Activated T-cell treated with anti-CD3 and anti-CD28 coated beads, Interleukin-2, amount 50 U/mL, for 48 hours (primary cell): ENCODE results near the gene BCR.
"Not testable (repeated sequence)": the region's sequence is repeated elsewhere in the genome, so short reads cannot be mapped to it uniquely, and the experiment has no call there.

Experiments
- DNase-seq, 2 experiments: peaks; one replicate each; pipeline ENCODE4 v3.0.0-alpha.2; 2020

Gene BCR

DNA sequence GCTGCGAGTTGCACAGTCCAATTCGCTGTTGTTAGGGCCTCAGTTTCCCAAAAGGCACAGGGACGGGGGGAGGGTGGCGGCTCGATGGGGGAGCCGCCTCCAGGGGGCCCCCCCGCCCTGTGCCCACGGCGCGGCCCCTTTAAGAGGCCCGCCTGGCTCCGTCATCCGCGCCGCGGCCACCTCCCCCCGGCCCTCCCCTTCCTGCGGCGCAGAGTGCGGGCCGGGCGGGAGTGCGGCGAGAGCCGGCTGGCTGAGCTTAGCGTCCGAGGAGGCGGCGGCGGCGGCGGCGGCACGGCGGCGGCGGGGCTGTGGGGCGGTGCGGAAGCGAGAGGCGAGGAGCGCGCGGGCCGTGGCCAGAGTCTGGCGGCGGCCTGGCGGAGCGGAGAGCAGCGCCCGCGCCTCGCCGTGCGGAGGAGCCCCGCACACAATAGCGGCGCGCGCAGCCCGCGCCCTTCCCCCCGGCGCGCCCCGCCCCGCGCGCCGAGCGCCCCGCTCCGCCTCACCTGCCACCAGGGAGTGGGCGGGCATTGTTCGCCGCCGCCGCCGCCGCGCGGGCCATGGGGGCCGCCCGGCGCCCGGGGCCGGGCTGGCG lies at the start of gene BCR:
Gene BCR (plus strand): TSS at position 209 of the 592 bp plus-strand sequence. CDS start 452 bp downstream, outside the sequence.
- DNase-seq, result peak; percentile 56 to 70

DNA sequence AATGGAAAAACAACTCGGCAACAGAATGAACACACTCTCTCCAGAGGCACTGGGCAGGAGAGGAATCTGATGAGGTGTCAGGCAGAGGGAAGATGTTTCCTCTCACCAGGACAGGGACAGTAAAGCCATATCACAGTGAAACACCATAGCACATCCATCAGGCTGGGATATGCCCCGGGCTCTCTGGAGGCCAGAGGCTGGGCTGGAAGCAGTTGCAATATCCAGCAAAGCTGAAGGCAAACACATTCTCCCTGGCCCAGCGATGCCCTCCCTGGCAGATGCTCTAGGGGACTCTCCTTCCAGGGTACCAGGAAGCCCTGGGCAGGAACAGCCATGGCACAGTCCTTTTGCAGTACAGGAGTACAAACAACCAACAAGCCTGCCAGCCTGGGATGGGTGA lies 49.6 kb upstream of the BCR start:
- no peak for DNase-seq

DNA sequence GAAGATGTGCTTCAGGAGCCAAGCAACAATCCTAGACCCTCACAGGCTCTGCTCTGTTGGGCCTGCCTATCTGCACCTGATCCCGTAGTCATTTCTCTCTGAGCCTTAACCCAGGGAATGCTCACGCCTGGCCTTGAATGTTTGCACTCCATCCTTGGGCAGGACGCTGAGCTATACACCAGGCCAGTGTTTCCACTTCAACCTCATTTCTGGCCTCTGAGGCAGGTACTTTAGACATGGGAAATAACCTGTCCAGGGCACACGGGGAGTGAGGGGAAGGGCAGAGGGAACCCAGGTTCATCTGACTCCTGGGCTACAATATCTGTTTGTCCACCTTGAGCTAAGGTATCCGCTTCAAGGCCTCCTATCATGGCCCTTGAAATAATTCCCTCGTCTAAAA lies 48.4 kb upstream of the BCR start:
- no peak for DNase-seq

DNA sequence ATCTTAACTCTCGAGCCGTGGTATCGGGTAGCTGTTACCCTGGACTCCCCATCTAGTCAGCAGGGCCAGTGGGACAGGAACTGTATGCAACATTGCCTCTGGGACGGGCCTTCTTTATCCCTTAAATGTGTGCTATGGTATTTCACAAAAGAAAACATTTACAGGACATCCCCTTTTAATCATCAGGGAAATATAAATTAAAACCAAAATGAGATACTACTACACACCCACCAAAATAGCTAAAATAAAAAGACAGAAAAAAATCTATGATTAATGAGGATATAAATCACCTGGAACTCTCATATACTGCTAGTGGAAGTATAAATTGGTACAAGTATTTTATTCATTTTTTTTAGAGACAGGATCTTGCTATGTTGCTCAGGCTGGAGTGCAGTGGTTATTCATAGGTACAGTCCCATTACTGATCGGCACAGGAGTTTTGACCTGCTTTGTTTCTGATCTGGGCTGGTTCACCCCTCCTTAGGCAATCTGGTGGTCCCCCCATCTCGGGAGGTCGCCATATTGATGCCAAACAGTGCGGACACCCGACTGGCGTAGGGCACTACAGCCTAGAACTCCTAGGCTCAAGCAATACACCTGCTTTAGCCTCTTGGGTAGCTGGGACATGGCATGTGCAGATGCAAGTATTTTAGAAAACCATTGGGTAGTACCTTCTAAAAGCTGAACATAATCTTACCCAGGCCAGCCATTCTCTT lies 47.8 kb upstream of the BCR start:
- DNase-seq, result no peak

- no peak for DNase-seq
Observed at GRCh38 chr22:23133922-23134321, 46.4 kb upstream of the BCR start.

DNA sequence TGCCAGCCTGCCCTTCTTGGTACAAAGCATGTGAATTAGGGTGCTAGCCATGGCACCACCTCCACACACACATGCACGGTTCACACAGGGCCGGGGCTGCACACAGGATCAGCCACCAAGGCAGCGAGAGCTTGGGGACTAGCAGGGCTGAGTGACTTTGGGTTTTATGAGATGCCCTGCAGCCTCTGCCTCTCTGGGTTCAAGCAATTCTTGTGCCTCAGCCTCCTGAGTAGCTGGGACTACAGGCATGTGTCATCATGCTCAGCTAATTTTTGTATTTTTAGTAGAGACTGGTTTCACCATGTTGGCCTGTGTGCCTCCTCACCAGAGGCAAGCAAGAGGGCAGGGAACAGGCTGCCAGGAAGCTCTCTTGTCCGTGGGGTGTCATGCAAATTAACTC lies 43.3 kb upstream of the BCR start:
- not testable (repeated sequence) for DNase-seq

- DNase-seq, result no peak
Observed at GRCh38 chr22:23137468-23137867, 42.8 kb upstream of the BCR start.

DNA sequence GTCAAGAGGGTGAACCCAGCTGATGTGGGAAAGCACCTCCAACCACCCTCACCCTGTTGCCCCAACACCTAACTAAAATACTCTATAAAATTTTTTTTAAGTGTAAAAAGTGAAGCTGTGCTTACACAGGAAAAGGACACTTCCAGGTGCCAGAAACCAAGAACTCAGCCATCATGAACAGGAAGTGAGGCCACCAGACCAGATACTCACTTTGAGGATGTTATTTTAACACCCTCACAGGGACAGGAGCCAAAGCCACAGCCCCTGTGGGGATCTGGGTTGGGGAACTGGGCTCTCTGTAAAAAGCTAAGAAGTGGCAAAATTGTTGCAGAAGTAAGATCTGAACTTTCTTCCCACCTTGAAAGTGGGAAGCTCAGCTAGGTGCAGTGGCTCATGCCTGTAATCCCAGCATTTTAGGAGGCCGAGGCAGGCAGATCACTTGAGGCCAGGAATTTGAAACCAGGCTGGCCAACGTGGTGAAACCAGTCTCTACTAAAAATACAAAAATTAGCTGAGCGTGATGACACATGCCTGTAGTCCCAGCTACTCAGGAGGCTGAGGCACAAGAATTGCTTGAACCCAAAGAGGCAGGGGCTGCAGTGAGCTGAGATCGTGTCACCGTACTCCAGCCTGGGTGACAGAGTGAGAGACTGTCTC lies 42.3 kb upstream of the BCR start:
- DNase-seq, result peak; percentile 37 to 43

DNA sequence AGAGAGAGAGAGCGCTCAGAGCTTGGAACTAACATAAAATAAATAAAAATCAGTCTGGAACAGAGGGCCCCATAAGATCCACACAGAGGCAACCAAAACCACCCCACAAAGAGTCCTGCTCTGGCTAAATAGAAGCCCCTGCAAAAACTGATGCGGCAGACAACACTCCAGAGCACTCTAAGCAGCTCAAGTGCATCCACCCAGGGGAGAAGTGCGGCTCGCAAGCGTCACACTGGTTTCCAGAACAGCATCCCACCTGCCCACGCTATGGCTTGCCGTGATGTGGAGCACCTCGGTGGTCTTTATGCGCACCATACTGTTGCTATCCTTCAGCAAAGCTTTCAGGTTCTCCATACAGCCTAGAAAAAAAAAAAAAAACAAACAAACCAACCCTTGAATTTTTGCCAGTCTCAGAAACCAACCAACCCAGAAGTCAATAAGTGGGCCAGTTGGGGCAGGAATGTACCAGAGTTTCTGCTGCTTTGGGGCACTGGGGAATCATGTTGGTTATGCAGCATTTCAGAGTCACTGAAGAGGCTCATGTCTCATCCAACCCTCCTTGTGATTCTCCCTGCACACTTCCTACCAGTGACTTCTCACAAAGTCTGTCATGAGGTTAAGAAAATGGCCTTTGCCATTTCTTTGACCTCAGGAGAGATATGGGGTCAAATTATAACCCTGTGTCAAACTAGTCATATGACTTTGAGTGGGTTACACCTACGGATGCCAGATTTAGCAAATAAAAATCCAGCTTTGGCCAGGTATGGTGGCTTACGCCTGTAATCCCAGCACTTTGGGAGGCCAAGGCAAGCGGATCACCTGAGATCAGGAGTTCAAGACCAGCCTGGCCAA lies 41.5 kb upstream of the BCR start:
- no peak for DNase-seq

- DNase-seq, result no peak
Observed at GRCh38 chr22:23140385-23140784, 39.9 kb upstream of the BCR start.

- DNase-seq, result no peak
Observed at GRCh38 chr22:23142546-23143105, 37.7 kb upstream of the BCR start.

DNA sequence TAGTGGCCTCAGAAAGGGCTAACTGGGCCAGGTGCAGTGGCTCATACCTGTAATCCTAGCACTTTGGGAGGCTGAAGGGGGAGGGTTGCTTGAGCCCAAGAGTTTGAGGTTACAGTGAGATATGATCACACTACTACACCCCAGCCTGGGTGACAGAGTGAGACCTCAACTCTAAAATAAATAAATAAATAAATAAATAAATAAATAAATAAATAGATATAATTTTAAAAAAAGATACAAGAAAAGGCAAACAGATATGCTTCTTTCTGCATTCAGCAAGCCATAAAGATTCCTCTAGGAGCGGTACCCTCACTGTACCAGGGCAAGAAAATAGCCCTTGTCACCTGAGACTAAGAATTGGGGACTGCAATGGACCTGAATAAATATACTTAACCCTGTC lies 37.2 kb upstream of the BCR start:
- DNase-seq, result no peak

GRCh38 chr22:23144432-23144831 lies 35.9 kb upstream of the BCR start:
- DNase-seq, result no peak

- DNase-seq, result peak; percentile 86 to 88
Observed at GRCh38 chr22:23144932-23145877, 35.1 kb upstream of the BCR start, which contains the start of gene RAB36. Gene RAB36, plus strand, starts transcription at chr22:23145477. Its CDS starts 1,140 bp downstream, at chr22:23146617.

DNA sequence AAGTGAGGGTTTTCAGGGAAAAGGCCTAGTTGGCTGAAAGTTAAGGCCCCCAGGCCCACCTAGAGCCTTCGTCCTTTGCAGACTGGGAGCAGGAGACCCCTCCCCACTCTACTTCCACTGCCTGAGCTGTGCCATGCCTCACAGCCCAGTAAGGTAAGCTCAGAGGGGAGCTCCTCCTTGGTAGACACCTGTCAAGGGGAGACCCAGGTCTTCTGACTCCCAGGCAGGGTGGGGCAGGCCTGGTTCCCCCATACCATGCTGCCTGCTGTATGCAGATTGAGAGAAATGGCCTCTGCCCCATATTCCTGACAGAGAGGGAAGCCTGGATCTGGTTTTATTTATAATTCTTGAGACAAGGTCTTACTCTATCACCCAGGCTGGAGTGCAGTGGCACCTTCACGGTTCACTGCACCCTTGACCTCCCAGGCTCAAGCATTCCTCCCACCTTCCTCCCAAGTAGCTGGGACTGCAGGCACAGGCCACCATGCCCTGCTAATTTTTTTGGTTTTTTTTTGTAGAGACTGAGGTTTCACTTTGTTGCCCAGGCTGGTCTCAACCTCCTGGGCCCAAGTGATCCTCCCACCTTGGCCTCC lies 34.3 kb upstream of the BCR start:
- no peak for DNase-seq

GRCh38 chr22:23146478-23147205 lies 33.7 kb upstream of the BCR start:
- DNase-seq, result no peak

DNA sequence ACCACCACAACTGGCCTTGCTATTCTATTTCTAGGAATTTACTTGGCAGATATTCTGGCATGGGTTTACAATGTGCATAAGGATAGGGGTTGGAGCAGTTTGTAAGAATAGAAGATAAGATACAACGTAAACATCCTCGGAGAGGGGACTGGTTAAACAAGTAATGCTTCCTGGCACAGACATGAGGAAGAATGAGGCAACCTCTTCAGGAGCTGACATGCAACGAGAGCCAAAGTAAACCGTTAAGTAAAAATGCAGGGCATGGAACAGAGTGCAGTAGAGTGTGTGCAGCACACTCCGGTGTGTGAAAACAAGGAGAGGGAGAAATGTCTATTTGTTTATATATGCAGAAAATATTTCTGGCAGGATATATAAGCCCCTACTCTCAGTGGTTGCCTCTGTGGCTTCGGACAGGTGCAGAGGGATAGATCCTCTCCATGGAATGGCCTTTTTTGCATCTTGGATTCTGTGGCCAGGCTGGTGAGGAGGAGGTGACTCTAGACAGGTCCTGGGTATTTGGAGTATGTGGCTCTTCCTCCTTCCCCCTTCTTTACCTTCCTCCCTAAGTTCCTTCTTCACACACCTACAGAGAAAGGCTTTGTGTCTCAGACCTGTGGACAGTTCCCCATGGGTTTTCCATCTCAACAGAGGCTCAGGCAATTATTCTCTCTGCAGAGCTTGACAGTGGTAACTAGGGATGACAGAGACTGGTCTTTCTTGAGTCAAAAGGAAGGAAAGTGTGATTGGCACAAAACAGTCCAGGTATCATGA lies 32.5 kb upstream of the BCR start:
- no peak for DNase-seq

DNA sequence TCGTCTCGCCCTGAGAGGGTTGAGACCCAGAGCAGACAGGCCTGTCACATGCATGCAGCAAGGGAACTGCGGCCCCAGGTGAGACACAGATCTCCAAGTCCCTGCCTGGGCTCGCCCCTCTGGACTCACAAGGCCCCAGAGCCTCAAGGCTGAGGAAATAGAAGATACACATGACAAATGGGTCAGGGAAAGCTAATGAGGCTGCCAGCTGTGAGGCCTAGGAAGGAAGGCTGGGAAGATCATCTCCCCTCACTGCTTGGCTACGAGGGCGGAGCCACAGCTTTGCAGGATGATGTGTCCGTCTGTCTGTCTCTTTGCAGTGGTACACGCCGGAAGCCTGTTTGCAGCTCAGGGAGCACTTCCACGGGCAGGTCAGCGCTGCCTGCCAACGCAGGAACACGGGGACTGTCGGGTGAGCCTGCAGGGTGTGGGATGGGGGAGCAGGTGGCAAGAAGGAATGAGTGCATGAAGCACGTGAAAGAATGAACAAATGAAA lies 30.5 kb upstream of the BCR start:
- no peak for DNase-seq

- DNase-seq, result no peak
Observed at GRCh38 chr22:23150762-23151161, 29.5 kb upstream of the BCR start.

DNA sequence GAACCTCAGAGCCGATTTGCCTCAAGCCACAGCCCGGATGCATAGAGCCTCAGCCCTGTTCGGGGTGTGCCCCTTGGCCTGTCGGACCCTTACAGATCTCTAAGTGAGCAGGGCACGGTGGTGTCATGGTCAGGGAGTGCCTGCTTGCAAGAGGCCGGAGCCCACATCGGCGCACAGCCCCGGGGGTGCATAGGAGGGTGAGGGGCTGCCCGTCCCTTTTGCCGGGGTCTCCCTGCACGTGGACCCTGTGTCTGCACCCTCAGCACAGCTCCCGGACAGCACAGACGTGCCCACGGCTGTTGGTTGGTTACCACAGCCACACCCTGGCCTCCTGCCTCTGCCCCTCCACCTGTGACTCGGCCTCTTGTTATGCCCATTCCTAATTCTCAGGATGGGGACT lies 28.5 kb upstream of the BCR start:
- no peak for DNase-seq
